GM18951 (cell line): Measurements from ENCODE around the gene PCBD2.

Experiments
- POLR2A ChIP-seq: IDR thresholded peaks from 4 replicates; pipeline ENCODE4 v1.6.1; 2011; ENCODE audit warnings: mild to moderate bottlenecking; ENCODE audit not compliant: insufficient read length, insufficient read depth; ENCODE audit errors: extremely low read depth
- in situ Hi-C: fragments of 300-500 bp; cut with MboI; formaldehyde crosslinking; loops from one replicate; pipeline ENCODE4 v1.12.0; 2022; ENCODE audit warnings: low sequenced_read_pairs, mixed read lengths, inconsistent platforms; ENCODE audit not compliant: unreplicated experiment

PCBD2 gene

DNA sequence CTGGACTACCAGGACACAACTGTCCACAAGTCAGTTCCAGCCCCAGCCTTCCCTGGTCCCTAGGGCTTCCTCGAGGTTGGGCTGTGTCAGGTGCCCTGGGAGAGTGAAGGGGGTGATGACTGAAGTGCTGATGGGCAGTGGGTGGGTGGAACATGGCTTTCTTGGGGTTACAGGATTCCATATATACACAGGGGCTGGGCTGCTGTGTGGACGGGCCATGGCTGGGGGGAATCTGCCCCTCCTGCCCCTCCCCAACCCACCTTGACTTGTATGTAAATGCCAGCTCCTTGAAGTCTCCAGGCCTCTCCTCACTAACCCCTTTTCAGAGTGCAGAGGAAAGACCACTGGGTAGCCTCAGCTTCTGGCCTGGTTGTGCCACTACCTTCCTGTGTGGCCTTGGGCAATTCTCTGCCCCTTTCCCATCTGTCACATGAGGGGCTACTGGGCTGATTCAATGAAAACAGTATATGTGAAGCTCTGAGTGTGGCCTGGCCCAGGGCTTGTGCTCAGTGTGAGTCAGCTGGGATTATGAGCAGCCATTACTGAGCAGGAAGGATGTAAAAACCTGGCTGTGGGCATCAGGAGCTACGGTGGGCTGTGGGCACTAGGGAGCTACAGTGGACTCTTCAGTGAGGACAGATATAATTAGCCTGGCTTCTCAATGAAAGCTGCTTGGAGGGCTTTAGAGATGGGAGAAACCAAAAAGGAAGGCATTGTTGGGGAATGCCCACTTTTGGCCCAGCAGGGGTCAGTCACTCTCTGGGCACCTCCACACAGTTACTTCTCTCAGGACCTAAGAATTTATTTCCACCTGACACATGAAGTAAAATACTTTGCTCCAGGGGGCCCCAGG is 105.8 kb downstream of the PCBD2 start:
- no peak for TF ChIP-seq POLR2A
- in situ Hi-C loops, result no loop called here

DNA sequence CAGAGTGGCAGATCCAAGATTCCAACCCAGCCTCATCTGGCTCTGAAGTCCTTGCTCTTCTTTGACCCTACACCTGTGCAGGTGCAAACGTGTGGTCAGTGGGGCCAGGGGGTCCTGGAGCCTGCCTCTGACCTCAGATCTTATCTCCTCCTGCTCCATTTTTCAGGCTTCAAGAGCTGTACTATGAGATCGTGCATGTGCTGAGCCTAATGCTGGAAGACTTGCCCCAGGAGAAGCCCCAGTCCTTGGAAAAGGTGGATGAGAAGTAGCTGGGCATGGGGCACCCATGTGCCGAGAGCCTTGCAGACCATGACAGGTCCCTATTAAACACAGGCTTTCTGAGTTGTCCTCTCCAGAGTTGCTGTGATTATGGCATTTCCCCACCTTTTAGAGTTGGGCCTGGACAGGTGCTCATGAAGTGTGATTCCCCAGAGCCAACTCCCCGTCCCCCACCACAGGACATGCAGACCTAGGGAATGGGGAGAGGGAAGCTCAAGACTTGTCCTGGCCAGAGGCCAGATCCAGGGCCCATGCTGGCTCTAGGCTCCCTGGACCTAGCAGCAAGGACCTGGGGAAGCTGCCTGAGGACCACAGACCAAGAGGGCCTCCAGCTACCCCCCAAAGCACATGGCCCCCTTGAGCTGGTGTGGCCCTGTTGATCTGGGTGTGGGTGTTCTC is 106.6 kb downstream of the PCBD2 start:
- in situ Hi-C loops, result no loop called here
- TF ChIP-seq POLR2A, result no peak

DNA sequence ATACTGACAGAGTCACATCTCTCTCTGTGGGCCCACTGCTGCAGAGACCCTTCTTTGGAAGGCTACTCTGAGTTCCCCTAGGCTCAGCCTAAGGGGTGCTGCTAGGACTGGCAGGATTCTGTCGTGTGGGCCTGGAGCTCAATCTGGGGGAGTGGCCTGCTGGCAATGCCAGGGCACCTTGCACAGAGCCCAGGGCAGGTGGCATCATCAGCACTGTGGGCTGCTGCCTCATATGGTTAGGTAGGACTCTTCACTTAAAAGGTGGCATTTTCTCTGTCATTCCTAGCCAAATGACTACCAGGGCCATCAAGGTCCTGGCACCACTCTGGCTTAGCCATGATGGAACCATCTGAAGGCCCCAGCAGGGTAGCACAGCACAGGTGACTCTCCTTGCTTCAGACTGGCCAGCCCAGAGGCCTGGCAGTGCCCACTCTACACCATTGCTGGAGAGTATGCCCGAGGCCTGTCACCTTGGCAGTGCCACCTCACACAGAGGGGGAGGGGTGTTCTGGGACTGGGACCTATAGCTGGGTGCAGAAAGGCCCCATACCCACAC is 107.2 kb downstream of the PCBD2 start:
- TF ChIP-seq POLR2A, result no peak
- in situ Hi-C loops, result no loop called here
